ENCODE measurements around the gene ZBTB7C.

DNA sequence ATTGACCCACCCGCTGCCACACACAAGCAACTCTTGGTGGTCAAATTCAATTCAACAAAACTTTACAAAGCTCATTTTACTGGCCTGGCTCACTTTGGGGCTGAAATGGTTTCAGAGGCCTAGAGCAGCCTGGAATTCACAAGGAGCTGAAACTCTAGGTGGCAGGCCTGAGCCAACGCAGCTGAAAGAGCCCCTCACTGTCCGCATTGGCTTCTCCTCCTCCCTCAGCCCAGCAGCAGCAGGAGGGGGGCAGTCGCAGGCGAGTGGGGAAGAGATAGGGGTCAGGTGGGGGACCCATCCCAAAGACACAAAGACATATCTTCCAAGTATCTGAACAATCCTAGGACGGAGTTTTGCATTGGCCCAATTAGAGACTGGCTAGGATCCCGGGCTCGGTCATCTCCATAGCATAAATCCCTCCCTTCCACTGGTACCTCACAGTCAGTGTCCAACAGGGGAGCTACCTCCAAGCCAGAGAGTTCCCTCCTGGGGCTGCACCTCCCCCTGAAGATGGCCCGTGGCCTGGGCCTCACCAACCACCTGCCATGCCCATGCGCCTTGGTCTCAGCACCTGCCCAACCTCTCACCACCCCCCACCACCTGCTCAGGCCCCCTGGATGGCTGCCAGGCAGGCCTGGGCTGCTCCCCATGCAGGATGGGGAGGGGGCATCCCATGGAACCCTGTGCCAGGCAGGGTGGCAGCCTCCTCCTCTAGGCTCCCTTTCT lies 113.4 kb downstream of the ZBTB7C start:
- TF ChIP-seq, protein P1, sequence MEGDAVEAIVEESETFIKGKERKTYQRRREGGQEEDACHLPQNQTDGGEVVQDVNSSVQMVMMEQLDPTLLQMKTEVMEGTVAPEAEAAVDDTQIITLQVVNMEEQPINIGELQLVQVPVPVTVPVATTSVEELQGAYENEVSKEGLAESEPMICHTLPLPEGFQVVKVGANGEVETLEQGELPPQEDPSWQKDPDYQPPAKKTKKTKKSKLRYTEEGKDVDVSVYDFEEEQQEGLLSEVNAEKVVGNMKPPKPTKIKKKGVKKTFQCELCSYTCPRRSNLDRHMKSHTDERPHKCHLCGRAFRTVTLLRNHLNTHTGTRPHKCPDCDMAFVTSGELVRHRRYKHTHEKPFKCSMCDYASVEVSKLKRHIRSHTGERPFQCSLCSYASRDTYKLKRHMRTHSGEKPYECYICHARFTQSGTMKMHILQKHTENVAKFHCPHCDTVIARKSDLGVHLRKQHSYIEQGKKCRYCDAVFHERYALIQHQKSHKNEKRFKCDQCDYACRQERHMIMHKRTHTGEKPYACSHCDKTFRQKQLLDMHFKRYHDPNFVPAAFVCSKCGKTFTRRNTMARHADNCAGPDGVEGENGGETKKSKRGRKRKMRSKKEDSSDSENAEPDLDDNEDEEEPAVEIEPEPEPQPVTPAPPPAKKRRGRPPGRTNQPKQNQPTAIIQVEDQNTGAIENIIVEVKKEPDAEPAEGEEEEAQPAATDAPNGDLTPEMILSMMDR (IDR thresholded peaks at IDR 0.05) = peak; percentile 58
- TF ChIP-seq EZH2 (IDR thresholded peaks at IDR 0.05) = no peak
